ENCODE data around the gene PPP1R1A.

DNA sequence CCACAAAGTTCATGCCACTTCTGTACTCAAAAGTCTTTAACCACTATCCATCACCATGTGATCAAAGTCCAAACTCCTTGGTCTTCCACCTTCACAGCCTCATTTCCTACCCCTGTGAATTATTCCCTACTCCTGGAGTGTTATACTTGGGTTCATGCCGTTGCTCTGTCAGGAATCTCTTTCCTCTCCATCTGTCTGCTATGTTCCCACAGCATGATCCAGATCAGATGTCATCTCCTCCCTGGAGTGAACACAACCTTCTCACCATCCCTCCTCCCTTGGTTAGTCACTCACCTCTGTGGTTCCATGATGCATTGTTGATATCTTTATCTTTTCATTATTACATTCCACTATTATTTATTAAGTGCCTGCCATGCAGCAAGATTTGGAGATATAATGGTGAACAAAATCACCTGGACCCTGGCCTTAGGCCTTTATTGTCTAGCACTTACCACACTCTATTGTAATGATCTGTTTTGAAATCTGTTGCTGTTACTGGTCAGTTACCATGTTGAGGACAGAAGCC lies 23.8 kb upstream of the PPP1R1A start:
- no peak for TF ChIP-seq CTCF (IDR thresholded peaks at IDR 0.05; ENCODE audit: borderline replicate concordance, extremely low read depth, low read length, poor library complexity, severe bottlenecking)
- no peak for TF ChIP-seq EZH2 (IDR thresholded peaks at IDR 0.05; ENCODE audit: borderline replicate concordance, low read depth, low read length, severe bottlenecking)

All from DND-41 (cell line).